ENCODE results near the gene NOM1.

- TF ChIP-seq SIN3A (IDR thresholded peaks at IDR 0.05; ENCODE audit: borderline replicate concordance, insufficient read depth, low read length) = no peak
- TF ChIP-seq TAF1 (IDR thresholded peaks at IDR 0.05; ENCODE audit: borderline replicate concordance, insufficient read depth, low read length) = no peak
- TF ChIP-seq FOXP2 (optimal IDR thresholded peaks at IDR 0.05; ENCODE audit: borderline replicate concordance, extremely low read depth, extremely low read length, insufficient read depth) = no peak
These were observed 72.6 kb downstream of the NOM1 start for GRCh38 chr7:157021871-157022680.

Data from PFSK-1 (cell line).